PC-9 (cell line): Measurements from ENCODE around the gene MCU. TPM values are rescaled to one million over a fixed set of nuclear protein-coding genes. Genes with fewer than 3 reads are reported as not detected.

Source experiments
- BruUV-seq: library from RNA; stranded (reverse); fragments of 400-500 nt; replicated peaks from 2 replicates; lab custom pipeline; 2021; lab: Mats Ljungman, UMichigan
- CTCF ChIA-PET: fragments of 300-600 bp; sonication (Branson Sonifier 250); formaldehyde crosslinking; loops from one replicate; lab custom pipeline; 2022; ENCODE audit warnings: antibody characterized with exemption; lab: Charles Lee
- POLR2A ChIA-PET: fragments of 300-600 bp; sonication (Branson Sonifier 250); formaldehyde crosslinking; loops from one replicate; lab custom pipeline; 2022; ENCODE audit warnings: antibody characterized with exemption; ENCODE audit not compliant: unreplicated experiment; lab: Charles Lee
- DNase-seq, 2 experiments: peaks; one replicate each; pipeline versions ENCODE4 v3.0.0 to v3.0.0-alpha.2; 2015 to 2022; ENCODE audit warnings: mixed read lengths in 1 of 2
- H2AFZ ChIP-seq: fragments of 200-600 bp; sonication (generic); 2 replicates; pipeline ENCODE4 v1.8.1; 2017; ENCODE audit warnings: antibody characterized with exemption
- H3F3A ChIP-seq: fragments of 200-600 bp; sonication (generic); 2 replicates; pipeline ENCODE4 v1.8.1; 2017; ENCODE audit warnings: antibody characterized with exemption, mild to moderate bottlenecking, low read depth; ENCODE audit not compliant: insufficient read depth
- H3K27ac ChIP-seq: fragments of 200-600 bp; sonication (generic); 2 replicates; pipeline ENCODE4 v1.6.1; 2016; ENCODE audit warnings: mixed run types
- H3K27me3 ChIP-seq: fragments of 200-600 bp; sonication (generic); 2 replicates; pipeline ENCODE4 v1.6.1; 2016; ENCODE audit warnings: low read depth, mixed run types; ENCODE audit not compliant: insufficient read depth
- H3K36me3 ChIP-seq: fragments of 200-600 bp; sonication (generic); 2 replicates; pipeline ENCODE4 v1.6.1; 2016; ENCODE audit warnings: low read depth, mixed run types
- H3K4me1 ChIP-seq: fragments of 200-600 bp; sonication (generic); replicated peaks from 2 replicates; pipeline ENCODE4 v1.6.1; 2016; ENCODE audit warnings: mixed run types; ENCODE audit not compliant: insufficient read depth
- H3K4me2 ChIP-seq: fragments of 200-600 bp; sonication (generic); 2 replicates; pipeline ENCODE4 v1.6.1; 2017; ENCODE audit warnings: mixed run types
- H3K4me3 ChIP-seq: fragments of 200-600 bp; sonication (generic); 2 replicates; pipeline ENCODE4 v1.6.1; 2016; ENCODE audit warnings: mixed run types
- H3K79me2 ChIP-seq: fragments of 200-600 bp; sonication (generic); 2 replicates; pipeline ENCODE4 v1.6.1; 2017; ENCODE audit warnings: low read depth, mixed run types
- H3K9me2 ChIP-seq: fragments of 200-600 bp; sonication (generic); 2 replicates; pipeline ENCODE4 v1.8.1; 2017; ENCODE audit warnings: mild to moderate bottlenecking; ENCODE audit not compliant: insufficient read depth
- H3K9me3 ChIP-seq: fragments of 200-600 bp; sonication (generic); 2 replicates; pipeline ENCODE4 v1.8.1; 2016; ENCODE audit warnings: low read depth; ENCODE audit not compliant: insufficient read depth
- H4K20me1 ChIP-seq: fragments of 200-600 bp; sonication (generic); 2 replicates; pipeline ENCODE4 v1.8.1; 2017; ENCODE audit not compliant: insufficient read depth
- CTCF ChIP-seq: fragments of 200-600 bp; sonication (generic); conservative IDR thresholded peaks from 2 replicates; pipeline ENCODE4 v1.6.1; 2017; ENCODE audit warnings: mixed run types, antibody characterized with exemption, mild to moderate bottlenecking, moderate library complexity
- EZH2 ChIP-seq: fragments of 200-600 bp; sonication (generic); IDR thresholded peaks from 2 replicates; pipeline ENCODE4 v1.8.0; 2017; ENCODE audit warnings: antibody characterized with exemption, low read depth
- intact Hi-C: fragments of 100-400 bp; cut with micrococcal nuclease; formaldehyde crosslinking; loops from one replicate; pipeline ENCODE4 v1.10.0; 2022; ENCODE audit not compliant: unreplicated experiment
- total RNA-seq: library from RNA; stranded (reverse); gene quantifications from 2 replicates; pipeline ENCODE4 v1.2.3, GENCODE V29; 2021

MCU gene
- total RNA-seq, 1 experiment from 2014 or later: 59.5 TPM

- POLR2A ChIA-PET: no interaction called here
- intact Hi-C loops: no loop called here
- no peak for TF ChIP-seq EZH2
- no peak for TF ChIP-seq CTCF
- no peaks in the 10 kb centered on the region for H3K9me3 ChIP-seq
- no peak overlapping the region for H2AFZ ChIP-seq
- H3K4me3 ChIP-seq: no peak overlapping the region
- no peaks in the 10 kb centered on the region for H3K27me3 ChIP-seq
- CTCF ChIA-PET: no interaction called here
- DNase-seq: no peak
- no peak overlapping the region for H3K4me2 ChIP-seq
- peaks cover 62% of the 10 kb centered on the region for H3K79me2 ChIP-seq
- H3K27ac ChIP-seq: no peak overlapping the region
- H3F3A ChIP-seq: peaks cover 12% of the 10 kb centered on the region; the same call in 1 of the 2 replicates
- H3K36me3 ChIP-seq: 0 out of 2 replicates have a peak, but pooled peaks cover 4% of the 10 kb centered on the region
- no peaks in the 10 kb centered on the region for H3K9me2 ChIP-seq
- H3K4me1 ChIP-seq: peaks cover 59% of the 10 kb centered on the region
- no peaks in the 10 kb centered on the region for H4K20me1 ChIP-seq
- no TSS peak for BruUV-seq
These were observed 50.1 kb downstream of the MCU start for GRCh38 chr10:72742092-72742491.

- no peaks in the 10 kb centered on the region for H3K9me2 ChIP-seq
- ChIA-PET CTCF (no interaction called here), POLR2A (no interaction called here)
- H3K79me2 ChIP-seq: peaks cover 60% of the 10 kb centered on the region
- no peaks in the 10 kb centered on the region for H4K20me1 ChIP-seq
- H3K36me3 ChIP-seq: 0 out of 2 replicates have a peak, but pooled peaks cover 4% of the 10 kb centered on the region
- no peak for DNase-seq
- no peak overlapping the region for H3K4me3 ChIP-seq
- H3K9me3 ChIP-seq: no peaks in the 10 kb centered on the region
- H2AFZ ChIP-seq: no peak overlapping the region
- peaks cover 18% of the 10 kb centered on the region; the same call in 1 of the 2 replicates for H3F3A ChIP-seq
- no peaks in the 10 kb centered on the region for H3K27me3 ChIP-seq
- BruUV-seq: no TSS peak
- no peak overlapping the region for H3K27ac ChIP-seq
- TF ChIP-seq CTCF (no peak), EZH2 (no peak)
- intact Hi-C loops: no loop called here
- peaks cover 60% of the 10 kb centered on the region for H3K4me1 ChIP-seq
- no peak overlapping the region for H3K4me2 ChIP-seq
These were observed 50.9 kb downstream of the MCU start for GRCh38 chr10:72742797-72743196.

- Histone ChIP-seq H3K9me2 (no peaks in the 10 kb centered on the region), H4K20me1 (no peaks in the 10 kb centered on the region), H3F3A (peaks cover 12% of the 10 kb centered on the region; the same call in 1 of the 2 replicates), H3K9me3 (no peaks in the 10 kb centered on the region), H3K27me3 (no peaks in the 10 kb centered on the region), H3K4me3 (no peak overlapping the region), H3K36me3 (0 out of 2 replicates have a peak, but pooled peaks cover 4% of the 10 kb centered on the region), H2AFZ (no peak overlapping the region), H3K4me1 (peaks cover 43% of the 10 kb centered on the region), H3K4me2 (no peak overlapping the region), H3K27ac (no peak overlapping the region), H3K79me2 (peaks cover 56% of the 10 kb centered on the region)
- intact Hi-C loops: no loop called here
- ChIA-PET POLR2A (interaction anchor here (0.7 kb wide), 2 partner anchors 53 to 62 kb away, joined by 3 to 8 read pairs; no protein-coding TSS in a partner anchor), CTCF (no interaction called here)
- TF ChIP-seq EZH2: no peak
- no peak for TF ChIP-seq CTCF
- no peak for DNase-seq
- no TSS peak for BruUV-seq
These were observed 52.6 kb downstream of the MCU start for GRCh38 chr10:72744566-72744965.
